Dedifferentiated amniotic fluid mesenchymal stem cell (primary cell): ENCODE data around the gene KIF17.
"Not testable (repeated sequence)": the region's sequence is repeated elsewhere in the genome, so short reads cannot be mapped to it uniquely, and the experiment has no call there.

Experiments used
- DNase-seq: peaks from one replicate; pipeline ENCODE4 v3.0.0-alpha.2; 2016; ENCODE audit errors: extremely low spot score

Gene KIF17

DNA sequence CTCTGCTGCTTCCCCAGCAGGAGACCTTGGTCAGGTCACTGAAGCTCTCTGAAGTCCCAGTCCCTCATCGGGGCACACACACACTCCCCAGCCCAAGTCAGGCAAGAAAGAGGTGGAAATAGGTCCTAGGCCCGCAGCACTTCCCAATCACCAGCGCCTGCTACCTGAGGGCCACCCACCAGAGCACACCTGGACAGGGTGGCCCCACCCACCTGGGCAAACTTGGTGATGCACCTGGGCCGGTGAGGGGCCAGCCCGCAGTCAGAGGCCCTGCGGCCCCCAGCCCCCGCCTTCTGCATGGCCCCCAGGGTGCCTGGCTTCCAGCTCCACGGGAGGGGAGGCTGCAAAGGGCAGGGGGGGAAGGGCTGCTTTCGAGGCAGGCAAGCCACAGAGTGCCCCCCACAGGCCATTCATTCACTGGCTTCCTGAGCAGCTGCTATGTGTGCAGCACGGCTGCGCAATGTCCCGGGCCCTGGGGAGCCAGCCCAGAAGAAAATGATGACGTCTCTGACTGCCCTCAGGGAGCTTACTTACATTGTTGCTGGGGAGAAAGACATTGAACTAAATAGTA lies 10.0 kb upstream of the KIF17 start:
- no peak for DNase-seq

DNA sequence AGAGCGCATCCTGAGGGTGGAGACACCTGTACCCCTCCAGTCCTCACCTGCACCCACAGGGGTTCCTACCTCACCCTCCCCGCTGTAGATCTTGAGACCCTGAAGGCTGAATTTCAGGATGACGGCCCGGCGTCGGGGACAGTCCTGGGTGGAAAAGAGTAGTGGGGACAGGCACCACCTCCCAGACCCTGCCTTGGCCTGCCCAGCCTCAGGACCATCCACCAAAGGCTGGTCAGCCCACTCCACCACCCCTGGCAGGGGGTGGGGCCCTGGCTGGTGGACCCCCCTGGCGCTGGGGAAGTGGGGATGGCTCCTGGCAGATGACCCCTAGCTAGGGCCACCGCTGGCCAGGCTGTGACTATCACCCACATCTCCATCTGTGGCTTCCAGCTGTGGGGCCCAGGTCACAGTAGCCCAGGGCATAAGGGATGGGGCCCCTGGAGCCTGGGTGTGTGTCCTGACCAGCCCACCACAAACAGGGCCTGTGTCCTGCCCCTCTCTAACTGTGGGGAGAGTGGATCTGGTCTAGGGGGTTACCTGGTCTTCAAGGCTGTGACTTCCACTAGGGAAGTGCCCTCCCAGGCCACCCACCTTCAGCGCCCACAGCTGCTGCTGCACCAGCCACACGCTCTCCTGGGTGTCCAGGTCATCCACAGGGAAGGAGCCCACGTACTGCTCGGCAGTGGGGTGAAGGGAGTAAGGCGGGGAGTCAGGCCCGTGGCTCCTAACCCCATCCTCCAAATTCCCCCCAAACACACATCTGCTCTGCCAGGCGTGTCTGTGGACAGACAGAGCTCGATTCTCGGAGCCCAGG lies 9.3 kb upstream of the KIF17 start:
- DNase-seq = no peak

DNA sequence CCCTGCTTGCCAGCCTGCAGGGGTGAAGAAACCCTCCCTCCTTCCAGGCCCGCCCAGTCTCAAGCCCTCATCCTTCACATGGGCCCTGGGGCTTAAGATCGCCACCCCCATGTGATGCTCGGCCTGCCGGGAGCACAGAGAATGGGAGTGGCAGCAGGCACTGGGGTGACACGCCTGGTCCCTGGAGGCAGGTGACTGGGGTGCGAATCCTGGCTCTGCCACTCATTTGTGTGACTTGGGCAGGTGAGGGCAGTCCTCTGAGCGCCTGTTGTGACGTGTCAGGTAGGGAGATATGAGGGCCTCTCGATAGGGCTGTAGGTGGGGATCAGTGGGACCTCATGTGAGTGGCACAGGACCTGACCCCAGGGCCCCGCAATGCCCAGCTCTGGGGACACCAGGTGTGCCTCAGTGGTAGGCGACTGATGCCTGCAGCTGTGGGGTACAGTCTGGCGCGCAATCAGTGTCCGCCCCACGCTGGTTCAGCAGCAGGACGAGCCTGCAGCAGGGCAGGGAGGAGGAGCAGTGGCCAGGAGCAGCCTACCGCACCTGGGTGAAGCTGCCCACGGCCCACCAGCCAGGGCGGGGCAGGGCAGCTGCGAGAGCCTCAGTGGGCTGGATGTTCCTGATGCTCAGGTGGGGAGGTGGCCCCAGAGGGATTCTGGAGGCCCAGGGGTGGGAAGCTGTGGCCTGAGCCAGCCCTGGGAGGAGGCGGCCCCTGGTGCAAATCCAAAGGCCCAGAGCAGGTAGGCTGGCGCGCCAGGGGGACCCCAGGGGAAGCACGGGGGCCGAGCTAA lies 8.5 kb upstream of the KIF17 start:
- DNase-seq = no peak

DNA sequence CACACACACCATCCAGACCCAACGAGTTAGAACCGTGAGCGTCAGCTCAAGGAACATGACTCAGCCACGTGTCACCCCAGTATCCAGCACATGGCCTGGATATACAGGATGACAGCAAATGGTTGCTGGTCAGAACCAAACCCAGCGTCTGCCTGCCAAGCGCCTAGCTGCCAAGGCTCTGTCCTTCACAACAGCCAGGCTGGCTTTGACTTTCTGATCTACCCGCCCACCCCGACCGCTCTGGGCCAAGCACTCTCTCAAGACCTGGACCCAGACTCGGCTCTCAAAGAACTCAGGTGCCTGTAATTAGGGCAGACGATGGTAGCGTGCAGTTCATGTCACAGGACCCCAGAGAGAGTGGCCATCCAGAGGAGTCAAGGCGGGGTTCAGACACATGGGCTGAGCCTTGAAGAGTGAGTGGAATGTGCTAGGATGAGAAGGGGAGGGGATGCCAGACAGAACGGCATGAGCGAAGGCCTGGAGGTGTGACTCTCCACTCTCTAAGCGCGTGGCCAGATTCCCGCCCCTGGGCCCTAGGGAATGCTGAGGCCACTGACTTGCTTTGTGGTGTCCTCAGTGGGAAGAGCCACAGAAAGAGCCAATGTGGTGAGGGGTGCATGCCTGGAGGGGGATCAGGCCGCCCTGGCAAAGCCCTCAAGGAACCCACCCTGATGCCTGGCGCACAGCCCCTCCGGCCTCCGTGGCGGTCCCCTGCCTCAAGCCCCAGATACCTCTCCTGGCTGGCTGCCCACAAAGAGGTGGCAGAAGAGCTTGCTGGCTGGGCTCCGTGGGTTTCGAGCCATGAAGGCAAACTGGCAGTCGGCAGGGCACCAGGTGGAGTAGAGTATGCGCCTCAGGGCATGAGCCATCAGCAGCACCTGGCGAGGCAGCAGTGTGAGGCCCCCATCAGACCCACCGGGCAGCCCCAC lies 7.6 kb upstream of the KIF17 start:
- DNase-seq = no peak

DNA sequence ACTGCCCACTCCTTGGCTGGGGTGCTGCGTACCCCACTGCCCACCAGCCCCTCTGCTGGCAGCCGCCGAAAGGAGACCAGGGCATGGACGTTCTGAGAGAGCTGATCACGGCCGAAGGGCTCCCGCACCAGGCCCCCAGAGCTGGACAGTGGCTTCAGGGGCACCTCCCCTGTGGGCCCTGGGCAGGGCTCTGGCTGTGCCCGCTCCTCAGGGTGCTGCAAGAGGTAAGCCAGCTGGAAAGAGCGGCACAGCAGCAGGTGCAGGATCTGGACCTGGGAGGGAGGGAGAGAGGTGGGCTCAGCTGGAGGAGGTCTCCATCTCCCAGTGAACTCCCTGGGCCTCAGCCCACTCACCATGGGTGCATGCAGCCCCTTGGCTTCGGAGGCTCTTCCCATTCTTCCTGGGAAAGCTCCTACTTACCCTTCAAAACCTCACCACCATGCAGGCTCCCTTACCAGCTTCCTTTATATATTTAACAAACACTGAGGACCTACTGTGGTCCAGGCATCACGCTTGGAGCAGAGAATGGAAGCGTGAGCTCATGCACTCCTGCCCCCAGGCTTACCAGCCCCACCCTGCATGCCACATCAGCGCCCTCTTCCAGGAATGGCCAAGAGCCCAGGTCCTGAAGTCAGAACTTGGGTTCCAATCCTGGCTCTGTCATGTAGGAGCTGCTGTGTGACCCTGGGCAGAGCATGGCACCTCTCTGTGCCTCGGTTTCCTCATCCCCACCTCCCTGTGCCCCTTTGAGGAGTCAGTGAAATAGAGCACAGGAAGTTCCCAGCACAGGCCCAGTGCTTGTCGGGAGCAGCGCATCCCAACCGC lies 6.8 kb upstream of the KIF17 start:
- DNase-seq = no peak

DNA sequence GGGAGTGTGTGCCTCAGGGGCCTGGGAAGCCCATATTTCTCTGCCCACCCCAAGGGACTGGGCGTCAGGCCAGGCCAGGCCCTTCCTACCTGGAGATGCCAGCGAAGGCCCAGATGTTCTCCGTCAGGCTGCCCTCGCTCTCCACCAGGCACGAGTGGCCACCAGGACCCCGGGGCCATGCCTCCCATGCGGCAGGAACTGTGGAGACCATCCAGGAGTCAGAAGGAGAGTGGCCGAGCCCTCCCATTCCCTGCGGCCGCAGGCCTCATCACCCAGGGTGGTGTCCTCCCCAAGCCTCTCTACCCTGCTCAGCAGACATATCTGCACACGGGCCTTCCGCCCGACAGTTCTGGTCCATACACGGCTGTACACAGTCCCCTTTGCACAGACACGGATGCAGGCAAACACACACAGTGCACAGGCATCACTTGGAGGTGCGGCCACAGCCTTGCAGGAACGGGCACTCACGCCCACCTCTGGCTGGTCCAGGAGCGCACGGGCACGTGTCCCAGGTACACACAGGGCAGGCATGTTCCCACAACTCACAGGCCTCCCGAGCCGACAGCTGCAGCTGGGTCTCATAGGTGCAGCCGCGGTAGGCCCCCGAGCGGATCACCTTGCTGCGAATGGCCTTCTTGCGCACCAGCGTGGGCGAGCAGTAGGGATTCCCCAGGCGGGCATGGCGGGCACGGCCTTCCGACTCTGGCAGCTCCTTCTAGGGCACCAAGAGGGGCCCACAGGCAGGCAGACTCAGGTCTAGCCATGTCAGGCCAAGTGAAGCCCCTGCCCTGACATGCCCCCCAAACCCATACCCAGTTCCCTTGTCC lies 5.9 kb upstream of the KIF17 start:
- no peak for DNase-seq

DNA sequence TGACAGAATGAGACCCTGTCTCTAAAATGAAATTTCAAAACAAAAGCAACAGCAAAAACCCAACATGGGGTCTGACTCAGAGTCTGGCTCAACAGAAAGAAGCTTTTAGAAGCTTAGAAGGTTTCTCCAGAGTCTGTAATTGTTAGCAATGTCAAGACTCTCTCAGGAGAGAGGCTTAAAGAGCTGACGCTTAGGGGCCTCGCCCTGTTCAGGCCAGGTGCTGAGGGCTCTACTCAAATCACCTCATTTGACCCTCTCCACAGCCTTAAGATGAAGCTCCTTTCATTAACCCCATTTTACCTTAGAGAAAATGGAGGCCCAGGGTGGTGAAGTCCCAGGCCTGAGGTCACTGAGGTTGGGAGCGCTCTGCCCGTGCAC lies 5.3 kb upstream of the KIF17 start:
- DNase-seq = no peak

DNA sequence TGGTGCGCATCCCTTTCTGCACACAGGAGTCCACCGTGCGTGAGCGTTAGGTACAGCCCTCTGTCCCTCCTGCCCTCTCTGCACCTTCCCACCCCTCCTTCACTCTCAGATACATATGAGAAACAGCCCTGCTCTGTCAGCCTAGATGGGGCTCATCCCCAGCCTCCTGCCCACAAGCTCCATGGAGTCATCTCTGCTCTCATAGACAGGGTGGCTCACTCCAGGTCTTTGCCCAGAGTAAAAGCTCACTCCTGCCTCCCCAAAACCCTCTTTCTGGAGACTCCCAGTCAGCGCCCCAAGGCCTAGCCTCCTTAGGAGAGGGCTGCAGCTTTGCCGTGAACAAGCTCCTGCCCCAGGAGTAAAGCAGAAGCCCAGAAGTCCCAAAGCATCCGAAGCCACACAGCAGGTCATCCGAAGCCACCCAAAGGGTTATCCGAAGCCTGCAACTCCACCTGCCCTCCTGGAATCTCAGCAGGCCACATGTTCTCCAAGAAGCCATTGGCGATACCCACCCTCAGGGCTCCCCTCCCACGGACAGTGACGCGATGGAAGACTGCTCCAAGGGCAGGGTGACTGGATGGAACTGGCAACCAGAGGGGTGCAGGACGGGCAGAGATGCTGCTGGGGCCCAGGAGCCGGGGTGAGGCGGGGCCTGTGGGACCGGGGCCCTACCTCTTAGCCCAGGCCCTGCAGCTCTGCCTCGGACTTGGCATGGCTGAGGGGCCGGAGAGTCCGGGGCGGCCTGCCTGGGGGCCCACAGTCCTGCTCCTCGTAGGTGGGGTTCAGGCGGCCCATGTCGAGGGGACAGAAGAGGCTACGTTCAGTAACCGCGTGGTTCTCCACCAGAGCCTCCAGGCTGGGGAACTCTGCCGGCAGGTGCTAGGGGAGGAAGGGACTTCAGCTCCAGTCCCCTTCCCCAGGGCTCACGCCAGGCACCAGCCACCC lies 3.6 kb upstream of the KIF17 start:
- no peak for DNase-seq

DNA sequence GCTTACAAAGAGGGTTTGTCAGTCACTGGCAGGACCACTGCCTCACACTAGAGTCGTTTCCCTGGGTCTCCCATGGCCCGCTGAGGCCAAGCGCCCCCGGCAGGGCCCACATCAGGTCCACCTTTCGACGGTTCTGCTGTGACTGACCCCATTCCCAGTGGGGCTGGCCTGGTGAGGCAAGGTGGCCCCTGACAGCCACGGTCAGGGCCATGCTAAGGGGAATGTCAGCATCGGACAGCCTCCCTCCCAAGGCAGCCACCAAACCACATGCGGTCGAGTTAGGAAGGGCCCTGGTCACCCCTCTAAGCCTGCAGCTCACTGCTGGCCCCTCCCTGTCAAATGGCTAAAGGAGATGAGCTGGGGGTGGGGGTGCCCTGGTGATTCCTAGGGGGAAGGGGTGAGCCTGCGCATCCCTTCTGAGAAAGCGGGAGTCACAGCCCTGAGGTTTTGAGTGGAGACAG lies 2.9 kb upstream of the KIF17 start:
- DNase-seq = no peak

DNA sequence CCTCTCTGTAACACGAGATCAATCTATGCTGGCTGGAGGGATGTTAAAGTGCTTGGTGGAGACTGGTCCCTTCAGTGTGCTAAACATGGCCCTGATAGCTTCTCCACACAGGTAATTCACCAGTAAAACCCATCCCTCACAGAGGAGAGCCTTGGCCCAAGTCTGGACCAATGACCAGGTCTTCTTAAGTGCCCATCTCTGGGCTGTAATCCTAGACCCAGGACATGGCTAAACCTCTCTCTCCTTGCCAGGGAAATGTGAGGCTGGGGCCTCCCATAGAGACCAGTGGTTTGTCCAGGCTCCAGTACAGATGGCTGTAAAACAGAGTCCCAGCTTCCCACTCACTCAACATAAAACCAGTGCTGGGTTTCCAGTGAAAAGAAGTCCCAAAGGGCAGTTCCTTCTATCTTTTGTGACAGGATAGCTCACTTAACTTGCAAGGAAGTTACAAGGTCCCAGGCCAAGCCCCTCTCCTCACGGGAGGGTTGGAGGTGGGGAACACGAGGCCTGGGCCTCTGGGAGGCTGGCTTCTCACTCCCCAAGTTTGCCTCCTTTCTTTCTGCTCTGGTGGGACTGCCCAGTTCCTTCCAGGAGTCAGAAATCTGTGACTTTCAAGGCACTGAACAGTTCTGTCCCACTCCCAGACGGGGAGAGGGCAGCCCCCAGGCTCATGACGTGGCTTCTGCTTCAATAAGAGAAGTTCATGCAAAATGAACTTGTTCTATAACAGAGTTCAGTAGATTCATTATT lies 2.2 kb upstream of the KIF17 start:
- DNase-seq = no peak

DNA sequence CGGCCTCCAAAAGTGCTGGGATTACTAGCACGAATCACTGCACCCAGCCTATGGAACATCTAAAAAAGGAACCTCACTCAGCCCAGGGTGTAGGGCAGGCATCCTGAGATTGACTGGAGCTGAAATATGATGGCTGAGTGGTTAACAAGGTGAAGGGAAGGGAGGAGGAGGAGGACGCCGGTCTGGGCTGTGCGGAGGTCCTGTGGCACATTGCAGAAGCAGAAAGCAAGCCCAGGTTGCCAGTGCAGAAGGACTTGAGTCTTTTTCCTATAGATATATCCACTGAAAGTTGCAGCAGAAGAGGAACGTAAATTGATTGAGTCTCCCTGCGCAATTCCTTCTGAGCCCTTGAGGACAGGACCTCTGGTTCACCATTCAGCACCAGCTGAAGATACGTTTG lies 1.5 kb upstream of the KIF17 start:
- no peak for DNase-seq

DNA sequence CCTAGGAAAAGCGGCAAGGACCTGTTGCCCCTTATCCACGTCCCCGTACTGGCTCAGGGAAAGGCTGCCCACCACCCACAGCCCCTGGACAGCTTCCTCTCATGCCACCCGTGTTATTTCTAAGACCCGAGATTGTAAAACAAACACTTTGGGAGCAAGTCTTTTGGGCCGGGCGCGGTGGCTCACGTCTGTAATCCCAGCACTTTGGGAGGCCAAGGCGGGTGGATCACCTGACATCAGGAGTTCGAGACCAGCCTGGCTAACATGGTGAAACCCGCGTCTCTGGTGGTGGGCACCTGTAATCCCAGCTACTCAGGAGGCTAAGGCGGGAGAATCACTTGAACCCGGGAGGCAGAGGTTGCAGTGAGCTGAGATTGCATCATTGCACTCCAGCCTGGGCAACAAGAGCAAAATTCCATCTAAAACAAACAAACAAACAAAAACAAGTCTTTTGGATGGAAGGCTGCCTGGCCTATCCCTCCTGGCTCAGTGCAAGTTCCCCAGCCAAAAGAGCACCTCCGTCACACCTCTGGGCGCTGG lies 606 bp upstream of the KIF17 start:
- not testable (repeated sequence) for DNase-seq

DNA sequence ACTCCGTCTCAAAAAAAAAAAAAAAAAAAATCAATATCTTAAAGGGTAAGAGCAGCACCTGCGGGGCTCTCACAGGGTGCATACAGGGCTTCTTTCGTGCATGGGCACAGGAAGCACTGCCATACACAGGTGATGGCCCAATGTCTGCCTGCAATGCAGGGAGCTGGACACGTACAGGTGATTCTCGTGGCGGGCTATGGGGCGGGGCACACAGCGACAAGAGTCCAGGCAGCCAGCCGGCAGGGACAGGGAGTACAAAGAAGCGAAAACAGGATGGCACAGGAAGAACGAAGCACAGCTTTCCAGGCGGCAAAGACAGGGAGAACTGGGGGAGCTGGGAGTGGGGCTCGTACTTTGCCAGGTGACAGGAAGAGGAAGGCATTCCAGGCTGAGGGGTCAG lies 1.6 kb downstream of the KIF17 start:
- no peak for DNase-seq

DNA sequence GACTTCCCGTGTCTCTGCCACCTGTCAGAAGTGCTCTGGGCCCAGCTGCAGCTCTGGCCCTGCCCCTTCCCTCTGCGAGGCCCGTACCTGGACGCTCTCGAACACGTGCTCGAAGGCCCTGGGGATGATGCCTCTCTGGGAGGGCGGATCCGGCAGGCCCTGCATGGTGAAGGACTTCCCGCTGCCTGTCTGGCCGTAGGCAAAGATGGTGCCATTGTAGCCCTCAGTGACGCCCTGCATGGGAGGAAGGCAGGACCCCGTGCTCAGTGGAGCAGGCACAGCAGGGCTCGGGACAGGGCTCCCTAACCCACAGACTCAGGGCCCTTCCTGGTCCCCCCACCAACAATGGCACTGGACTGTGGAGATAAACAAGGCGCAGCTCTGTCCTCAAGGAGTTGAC lies 2.4 kb downstream of the KIF17 start:
- no peak for DNase-seq

DNA sequence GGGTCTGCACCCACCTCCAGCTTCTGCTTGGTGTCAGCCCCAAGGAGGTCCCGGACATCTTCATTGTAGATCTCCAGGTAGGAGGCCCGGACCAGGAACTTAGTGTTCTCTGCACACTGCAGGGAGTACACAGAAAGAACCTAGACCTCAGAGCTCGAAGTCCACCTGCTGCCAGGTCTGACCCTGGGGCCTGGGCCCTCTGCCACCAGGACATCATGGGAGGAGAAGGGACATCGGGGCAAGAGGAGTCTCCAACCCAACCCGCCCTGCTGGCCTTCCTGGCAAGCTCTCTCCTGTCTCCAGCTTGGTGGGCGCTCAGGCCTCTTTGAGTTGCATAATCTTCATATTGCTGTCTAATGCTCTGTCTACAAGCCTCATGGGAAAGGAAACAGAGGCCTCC lies 4.4 kb downstream of the KIF17 start:
- DNase-seq = no peak

DNA sequence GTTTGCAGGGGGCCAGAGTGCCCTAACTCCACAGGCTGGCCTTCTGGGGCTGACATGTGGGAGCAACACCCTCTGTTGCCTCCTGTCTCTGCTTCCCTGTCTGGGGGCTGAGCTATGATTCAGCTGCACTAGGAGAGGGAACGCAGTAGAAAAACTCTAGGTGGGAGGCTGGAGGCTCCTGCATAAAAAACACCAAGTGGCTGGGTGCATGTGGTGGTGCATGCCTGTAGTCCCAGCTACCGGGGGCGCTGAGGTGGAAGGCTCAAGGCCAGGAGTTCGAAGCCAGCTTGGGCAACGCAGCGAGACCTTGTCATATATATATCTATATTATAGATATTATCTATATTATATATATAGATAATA lies 5.6 kb downstream of the KIF17 start:
- DNase-seq = no peak

DNA sequence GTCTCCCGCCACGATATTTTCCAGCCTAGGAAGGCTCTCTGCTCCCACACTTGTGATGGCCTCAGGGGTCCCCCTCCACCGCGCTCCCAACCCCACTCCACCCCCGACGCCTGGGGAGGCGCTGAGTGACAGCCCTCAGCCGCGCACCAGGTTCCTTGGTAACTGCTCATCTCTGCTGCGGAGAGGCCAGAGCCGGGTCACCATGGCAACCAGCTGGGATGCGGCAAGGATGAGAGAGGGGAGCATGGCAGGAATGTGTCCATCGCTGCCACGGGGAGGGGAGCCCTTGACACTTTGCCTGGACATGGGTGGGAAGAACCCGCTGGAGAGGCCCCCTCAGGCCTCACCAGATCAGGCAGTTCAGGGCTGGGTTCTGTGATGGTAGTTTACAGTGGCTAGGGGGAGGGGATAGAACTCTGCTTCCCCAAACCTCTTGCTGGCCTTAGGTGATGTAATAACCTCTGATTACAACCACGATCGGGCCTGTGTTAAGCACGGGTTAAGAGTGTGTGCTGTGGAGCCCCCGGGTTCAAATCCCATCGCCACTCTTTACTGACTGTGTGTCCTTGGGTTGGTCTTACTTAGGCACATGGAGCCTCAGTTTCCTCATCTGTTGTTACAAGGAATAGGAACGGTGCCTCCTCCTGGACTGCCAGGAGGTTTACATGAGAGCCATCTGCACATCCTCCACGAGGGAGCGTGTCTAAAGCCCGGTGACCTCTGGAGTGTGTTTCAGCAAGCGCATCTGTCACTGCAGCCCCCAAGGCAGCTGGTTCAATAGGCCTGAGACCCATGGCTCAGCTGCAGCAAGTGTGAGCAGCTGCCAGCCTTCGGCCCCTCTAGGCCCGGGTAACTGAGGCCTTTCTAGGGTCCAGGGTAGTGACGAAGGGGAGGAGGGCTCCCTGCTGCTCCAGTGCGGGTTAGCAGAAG lies 6.3 kb downstream of the KIF17 start:
- no peak for DNase-seq
